HG03378 (cell line): ENCODE data around the gene DAB2IP.

Experiments
- ATAC-seq: cut with Tn5 transposase; IDR thresholded peaks from one replicate; pipeline ENCODE4 v1.9.1; 2021; ENCODE audit warnings: mild to moderate bottlenecking, moderate library complexity; ENCODE audit not compliant: unreplicated experiment

The DAB2IP gene

DNA sequence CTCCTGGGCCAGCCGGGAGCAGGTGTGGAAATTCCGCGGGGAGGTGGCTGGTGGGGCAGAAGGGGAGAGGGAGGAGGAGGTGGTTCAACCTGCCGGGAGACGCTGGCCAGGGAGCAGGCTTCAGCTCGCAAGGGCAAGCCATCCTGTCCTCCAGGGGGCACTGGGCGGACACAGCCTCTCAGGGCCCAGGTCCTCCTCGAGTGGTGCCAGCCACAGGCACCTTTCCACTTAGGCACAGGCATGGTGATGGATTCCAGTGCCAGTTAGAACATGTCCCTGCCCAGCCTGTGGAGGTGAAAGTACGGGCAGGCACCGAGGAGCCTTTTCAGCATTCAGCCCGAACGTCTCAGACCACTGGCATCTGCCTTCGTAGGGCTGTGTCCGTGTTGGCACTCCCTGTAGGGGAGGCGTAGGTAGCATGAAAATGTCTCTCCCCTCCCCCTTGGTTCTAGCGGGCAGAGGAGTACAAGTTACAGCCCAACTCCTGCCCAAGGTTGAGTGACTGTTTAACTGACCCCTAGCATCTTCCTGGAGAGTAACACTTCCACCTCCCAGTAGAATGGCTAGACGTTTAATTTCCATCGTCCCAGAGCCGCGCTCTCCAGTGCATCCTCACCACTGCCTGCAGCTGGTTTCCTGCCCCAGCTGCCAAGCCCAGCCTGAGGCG, 48.9 kb downstream of the DAB2IP start:
- no peak for ATAC-seq

DNA sequence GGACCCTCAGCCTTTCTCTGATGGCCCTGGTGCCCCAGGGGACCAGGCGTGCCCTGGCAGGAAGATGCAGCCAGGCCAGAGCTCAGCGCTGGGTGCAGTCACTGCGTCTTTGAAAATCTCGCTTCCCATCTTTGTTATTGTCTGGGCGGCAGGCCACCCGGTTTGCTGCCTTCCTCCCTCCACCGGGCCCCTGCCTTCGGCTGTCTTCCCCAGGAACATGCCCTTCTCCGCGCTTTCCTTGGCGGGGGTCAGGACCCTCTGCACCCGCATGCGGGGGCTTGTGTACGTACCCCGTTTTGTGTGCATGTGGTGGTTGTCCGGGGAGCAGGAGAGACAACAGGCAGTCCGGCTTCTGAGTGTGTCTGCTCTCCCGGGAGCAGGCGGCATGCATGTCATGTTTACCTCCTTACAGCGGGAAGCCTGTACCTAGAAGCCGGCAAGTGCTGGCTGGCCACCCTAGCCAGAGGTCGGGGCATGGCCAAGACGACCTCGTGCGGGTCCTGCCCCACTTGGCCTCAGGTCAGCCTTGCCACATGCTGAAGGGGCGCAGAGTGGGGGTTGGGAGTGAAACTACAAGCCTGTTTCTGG, 49.5 kb downstream of the DAB2IP start:
- ATAC-seq, result no peak

- no peak for ATAC-seq
Observed at GRCh38 chr9:121701736-121702261, 50.4 kb downstream of the DAB2IP start.

- ATAC-seq, result no peak
Observed at GRCh38 chr9:121703014-121703734, 51.7 kb downstream of the DAB2IP start.

GRCh38 chr9:121704281-121704680, 52.8 kb downstream of the DAB2IP start:
- no peak for ATAC-seq

GRCh38 chr9:121706149-121706750, 54.8 kb downstream of the DAB2IP start:
- no peak for ATAC-seq

DNA sequence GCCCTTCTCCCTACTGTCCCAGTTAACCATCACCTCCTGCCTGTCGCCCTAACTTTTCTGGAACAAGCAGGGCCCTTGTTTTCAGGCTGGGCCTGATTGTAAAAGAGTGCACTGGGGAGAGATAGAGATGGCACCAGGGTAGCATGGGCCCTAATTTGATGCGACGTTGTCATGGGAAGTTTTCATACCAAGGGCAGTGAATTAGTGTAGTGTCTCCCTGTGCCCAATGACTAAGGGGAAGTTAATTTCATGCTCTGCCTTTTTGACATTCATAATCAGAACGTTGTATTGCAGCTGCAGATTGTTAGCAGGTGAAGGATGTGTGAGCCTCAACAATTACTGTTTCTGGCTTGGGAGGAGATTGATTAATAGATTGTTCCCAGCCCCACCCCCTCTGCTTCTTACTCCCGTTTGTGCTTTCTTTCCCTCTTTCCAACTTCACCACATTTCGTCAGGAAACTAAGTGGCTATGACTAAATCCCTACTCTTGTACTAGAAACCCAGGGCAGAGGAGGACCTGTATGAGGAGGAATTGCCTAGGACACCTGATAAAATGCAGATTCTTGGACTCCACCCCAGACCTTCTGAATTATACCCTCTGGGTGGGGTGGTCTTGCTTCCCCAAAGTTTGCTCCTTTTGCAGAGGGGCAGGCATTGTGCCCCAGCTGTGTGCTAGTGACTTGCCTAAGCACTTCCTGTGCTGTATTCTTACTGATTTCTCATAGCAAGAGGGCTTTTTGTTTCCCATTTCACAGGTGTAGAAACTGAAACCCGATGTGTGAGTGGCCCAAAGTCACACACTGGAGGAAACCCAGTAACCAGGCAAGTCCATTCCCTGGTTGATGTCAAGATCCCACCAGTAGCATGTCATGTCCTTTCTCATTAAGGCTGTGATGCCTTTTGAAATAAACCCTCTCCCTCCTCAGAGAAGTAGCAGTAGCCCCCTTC, 56.3 kb downstream of the DAB2IP start:
- ATAC-seq, result peak; percentile 90

- no peak for ATAC-seq
Observed at GRCh38 chr9:121708768-121709488, 57.5 kb downstream of the DAB2IP start.

GRCh38 chr9:121709798-121710197, 58.4 kb downstream of the DAB2IP start:
- no peak for ATAC-seq

GRCh38 chr9:121711281-121711680, 59.8 kb downstream of the DAB2IP start:
- no peak for ATAC-seq

GRCh38 chr9:121711797-121712196, 60.4 kb downstream of the DAB2IP start:
- ATAC-seq, result no peak

DNA sequence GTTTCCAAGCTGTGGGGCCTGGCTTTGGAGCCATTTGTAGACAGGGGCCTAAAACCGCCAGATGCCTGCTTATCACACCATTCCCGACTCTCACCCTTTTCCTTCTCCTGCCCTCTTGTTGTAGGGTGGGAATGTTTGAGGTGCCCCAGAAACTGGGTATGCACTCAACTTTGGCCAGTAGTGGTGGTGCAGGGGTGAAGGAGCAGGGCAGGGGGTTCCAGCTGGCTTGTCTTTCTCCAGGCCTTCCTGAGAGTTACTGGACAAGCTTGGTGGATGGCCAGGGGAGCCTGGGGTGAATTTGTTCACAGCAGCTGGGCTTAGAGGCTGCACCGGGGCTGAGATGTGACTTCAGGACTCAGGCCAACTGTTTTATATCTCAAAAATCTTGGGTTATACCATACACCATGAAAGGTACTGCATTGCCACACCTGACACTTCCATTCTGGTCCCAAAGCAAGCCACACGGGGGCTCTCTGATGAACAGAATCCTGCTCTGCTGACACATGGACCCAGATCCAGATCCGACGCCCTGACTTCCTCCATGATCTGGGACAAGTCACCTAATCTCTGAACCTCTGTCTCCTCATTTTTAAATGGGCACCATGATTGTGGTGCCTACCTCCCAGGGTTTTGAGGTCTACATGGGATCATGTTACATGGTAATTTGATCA, 62.1 kb downstream of the DAB2IP start:
- no peak for ATAC-seq

DNA sequence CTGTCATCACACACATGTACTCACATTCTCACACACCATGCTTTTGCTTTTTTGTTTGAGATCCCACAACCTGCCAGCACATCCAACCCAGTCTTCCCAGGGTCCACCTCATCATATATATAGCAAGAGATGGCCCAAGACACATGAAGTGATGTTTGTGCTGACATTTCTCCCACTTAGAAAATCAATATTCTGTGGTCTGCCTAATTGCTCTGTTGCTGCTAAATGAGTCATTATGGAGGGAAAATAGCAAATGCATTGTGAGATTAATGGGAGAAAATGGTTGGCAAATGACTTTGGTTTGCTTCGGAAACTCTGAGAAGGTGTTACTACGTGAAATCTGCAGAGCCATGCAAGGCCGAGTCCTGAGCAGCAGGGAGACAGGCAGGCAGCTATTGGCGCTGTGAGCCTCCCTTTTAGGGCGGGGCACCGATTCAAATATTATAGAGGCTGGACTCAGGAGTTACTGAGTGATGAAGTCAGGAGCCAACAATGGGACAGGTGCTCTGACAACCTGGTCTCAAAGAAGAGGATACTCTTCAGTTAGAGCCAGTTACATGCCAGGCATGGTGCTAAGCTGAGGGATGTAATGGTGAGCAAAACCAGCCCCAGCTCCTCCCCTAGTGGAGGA, 62.8 kb downstream of the DAB2IP start:
- ATAC-seq, result no peak

DNA sequence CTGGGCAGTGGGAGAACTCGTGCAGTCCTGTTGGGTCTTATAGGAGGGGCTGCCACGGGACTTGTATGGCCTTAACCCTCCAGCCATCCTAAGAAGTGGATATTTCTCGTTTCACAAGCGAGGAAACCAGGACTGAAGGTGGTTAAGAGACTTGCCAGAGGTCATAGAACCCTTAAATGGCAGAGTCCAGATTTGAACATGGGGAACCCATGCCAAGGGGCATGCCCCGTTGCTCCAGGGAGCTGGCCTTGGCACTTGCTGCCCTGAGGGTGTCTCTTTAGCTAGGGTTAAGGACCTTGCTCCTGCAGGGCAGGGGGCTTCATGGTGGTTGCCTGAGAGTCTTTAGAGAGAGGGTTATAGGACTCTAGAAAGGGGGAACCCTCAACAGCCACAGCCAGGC, 63.4 kb downstream of the DAB2IP start:
- no peak for ATAC-seq

GRCh38 chr9:121717141-121717991, 65.9 kb downstream of the DAB2IP start:
- no peak for ATAC-seq

DNA sequence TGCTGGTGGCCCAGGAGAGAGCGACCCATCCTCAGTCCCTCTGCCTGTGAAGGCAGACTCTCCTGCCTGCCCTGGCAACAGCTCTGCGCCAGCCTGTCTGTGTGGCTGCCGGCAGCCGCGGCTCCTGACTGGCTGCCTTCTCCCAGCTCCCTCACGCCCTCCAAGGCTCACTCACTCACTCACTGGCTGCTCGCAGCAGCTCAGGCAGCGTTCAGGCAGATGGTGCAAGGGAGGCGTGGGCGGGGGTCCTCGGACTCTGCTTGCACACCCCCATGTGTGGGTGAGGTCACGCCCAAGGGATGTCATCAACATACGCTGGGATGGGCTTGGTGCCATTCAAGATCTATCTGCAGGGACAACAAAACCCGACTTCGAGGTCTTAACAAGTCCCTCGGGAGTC, 66.7 kb downstream of the DAB2IP start:
- ATAC-seq, result no peak

DNA sequence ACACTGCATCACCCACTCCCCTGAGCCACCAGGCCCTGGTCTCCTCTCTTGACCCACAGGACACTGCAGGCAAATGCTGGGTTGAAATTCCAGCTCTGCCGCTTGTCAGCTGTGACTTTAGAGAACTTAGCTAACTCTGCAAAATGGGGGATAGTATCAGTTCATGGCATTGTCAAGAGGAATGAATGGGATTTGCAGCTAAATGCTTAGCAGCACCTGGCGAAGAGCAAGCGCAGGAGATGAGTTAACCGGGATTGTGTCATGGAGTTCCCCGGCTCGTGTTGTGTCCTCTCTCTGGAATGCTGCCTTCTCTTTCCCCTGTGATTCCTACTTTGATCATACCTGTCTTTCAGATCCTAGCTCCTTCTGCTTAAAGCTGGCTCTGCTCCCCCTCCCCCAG, 67.1 kb downstream of the DAB2IP start:
- ATAC-seq, result no peak
